SK-N-SH treated with all-trans-retinoic acid at 6 μM for 48 hours (cell line): ENCODE data around the gene VPS11.

Experiments
- ATAC-seq: fragments of 200-7000 bp; cut with Tn5 transposase; 3 replicates; pipeline ENCODE4 v1.9.1; 2020; ENCODE audit warnings: mild to moderate bottlenecking, moderate library complexity
- ARNTL ChIP-seq: fragments of 450-650 bp; formaldehyde crosslinking; IDR thresholded peaks from 2 replicates; pipeline ENCODE4 v1.5.0; 2020; ENCODE audit warnings: low read depth, mild to moderate bottlenecking, moderate library complexity, borderline replicate concordance
- BACH2 ChIP-seq: fragments of 250-450 bp; sonication (Bioruptor Pico); IDR thresholded peaks from 2 replicates; pipeline ENCODE4 v1.9.0; 2021; ENCODE audit warnings: mild to moderate bottlenecking, borderline replicate concordance
- CREB5 ChIP-seq: fragments of 250-450 bp; sonication (Bioruptor Pico); IDR thresholded peaks from 2 replicates; pipeline ENCODE4 v1.5.1; 2020; ENCODE audit warnings: low read depth, mild to moderate bottlenecking, moderate library complexity
- CSDC2 ChIP-seq: fragments of 250-450 bp; sonication (Bioruptor Pico); IDR thresholded peaks from 2 replicates; pipeline ENCODE4 v1.5.0; 2020; ENCODE audit warnings: mild to moderate bottlenecking, moderate library complexity
- CSRNP3 ChIP-seq: fragments of 250-450 bp; sonication (Bioruptor Pico); IDR thresholded peaks from 2 replicates; pipeline ENCODE4 v1.5.1; 2021; ENCODE audit warnings: mild to moderate bottlenecking, moderate library complexity
- ESRRG ChIP-seq: fragments of 250-450 bp; sonication (Bioruptor Pico); IDR thresholded peaks from 2 replicates; pipeline ENCODE4 v1.6.1; 2021; ENCODE audit warnings: mild to moderate bottlenecking
- GLIS3 ChIP-seq: fragments of 250-450 bp; sonication (Bioruptor Pico); IDR thresholded peaks from 2 replicates; pipeline ENCODE4 v1.5.0; 2020; ENCODE audit warnings: mild to moderate bottlenecking, moderate library complexity
- OSR1 ChIP-seq: fragments of 250-450 bp; sonication (Bioruptor Pico); IDR thresholded peaks from 2 replicates; pipeline ENCODE4 v1.8.0; 2022; ENCODE audit warnings: moderate library complexity, mild to moderate bottlenecking, inconsistent platforms
- PPARA ChIP-seq: fragments of 250-450 bp; sonication (Bioruptor Pico); IDR thresholded peaks from 2 replicates; pipeline ENCODE4 v1.5.0; 2020; ENCODE audit warnings: mild to moderate bottlenecking, borderline replicate concordance
- SNAI2 ChIP-seq: fragments of 250-450 bp; sonication (Bioruptor Pico); IDR thresholded peaks from 2 replicates; pipeline ENCODE4 v1.5.0; 2020; ENCODE audit warnings: mild to moderate bottlenecking, moderate library complexity
- TCF4 ChIP-seq: fragments of 250-450 bp; sonication (Bioruptor Pico); IDR thresholded peaks from 2 replicates; pipeline ENCODE4 v1.8.0; 2021; ENCODE audit warnings: mild to moderate bottlenecking, moderate library complexity, borderline replicate concordance
- TOX ChIP-seq: fragments of 250-450 bp; sonication (Bioruptor Pico); IDR thresholded peaks from 2 replicates; pipeline ENCODE4 v1.8.0; 2021; ENCODE audit warnings: mild to moderate bottlenecking, moderate library complexity, borderline replicate concordance
- ZC3H10 ChIP-seq: fragments of 250-450 bp; sonication (Bioruptor Pico); IDR thresholded peaks from 2 replicates; pipeline ENCODE4 v1.5.1; 2021; ENCODE audit warnings: mild to moderate bottlenecking, moderate library complexity
- ZFP3 ChIP-seq: fragments of 250-450 bp; sonication (Bioruptor Pico); IDR thresholded peaks from 2 replicates; pipeline ENCODE4 v1.5.0; 2020; ENCODE audit warnings: mild to moderate bottlenecking, moderate library complexity
- ZFP30 ChIP-seq: fragments of 450-650 bp; formaldehyde crosslinking; IDR thresholded peaks from 2 replicates; pipeline ENCODE4 v1.5.0; 2022; ENCODE audit warnings: mild to moderate bottlenecking, moderate library complexity
- ZNF565 ChIP-seq: fragments of 450-650 bp; formaldehyde crosslinking; conservative IDR thresholded peaks from 2 replicates; pipeline ENCODE4 v1.5.0; 2020; ENCODE audit warnings: low read depth, mild to moderate bottlenecking, moderate library complexity
- ZNF70 ChIP-seq: fragments of 450-650 bp; formaldehyde crosslinking; IDR thresholded peaks from 2 replicates; pipeline ENCODE4 v1.5.0; 2020; ENCODE audit warnings: mild to moderate bottlenecking, moderate library complexity
- ZNF8 ChIP-seq: fragments of 450-650 bp; formaldehyde crosslinking; IDR thresholded peaks from 2 replicates; pipeline ENCODE4 v1.5.0; 2020; ENCODE audit warnings: mild to moderate bottlenecking, moderate library complexity
- TF ChIP-seq, protein P1 (sequence below): fragments of 250-450 bp; sonication (Bioruptor Pico); IDR thresholded peaks from 2 replicates; pipeline ENCODE4 v1.8.0; 2021; ENCODE audit warnings: low read depth, mild to moderate bottlenecking, moderate library complexity, borderline replicate concordance
- TF ChIP-seq, protein P2 (sequence below): fragments of 250-450 bp; sonication (Bioruptor Pico); IDR thresholded peaks from 2 replicates; pipeline ENCODE4 v1.5.0; 2020; ENCODE audit warnings: mild to moderate bottlenecking, moderate library complexity
- TF ChIP-seq, protein P3 (sequence below): fragments of 250-450 bp; sonication (Bioruptor Pico); IDR thresholded peaks from 2 replicates; pipeline ENCODE4 v1.8.0; 2020; ENCODE audit warnings: mild to moderate bottlenecking, moderate library complexity, borderline replicate concordance

Gene VPS11

DNA sequence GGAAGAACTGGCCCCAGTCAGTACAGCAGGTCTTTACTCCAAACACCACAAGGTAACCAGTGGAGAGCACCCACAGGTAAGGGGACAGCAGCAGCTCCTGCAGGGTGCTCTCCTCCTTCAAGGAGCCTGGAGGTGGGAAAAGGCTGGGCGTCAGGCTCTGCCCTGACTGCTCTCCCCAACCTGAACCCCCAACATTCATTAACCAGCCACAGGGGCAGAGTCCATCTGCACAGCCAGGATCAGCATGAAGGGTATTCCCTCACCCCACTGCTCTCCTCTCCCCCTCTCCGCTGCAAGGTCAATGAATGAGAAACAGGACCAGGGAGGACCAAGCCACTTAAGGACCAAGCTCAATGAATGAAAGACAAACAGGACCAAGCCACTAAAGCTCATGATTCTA is 40.6 kb upstream of the VPS11 start:
- no peak for ATAC-seq
- TF ChIP-seq ARNTL, result no peak
- no peak for TF ChIP-seq ESRRG (CRISPR knock-in tag)
- TF ChIP-seq GLIS3 (CRISPR knock-in tag), result no peak
- no peak for TF ChIP-seq ZNF8 (CRISPR knock-in tag)
- TF ChIP-seq TOX (CRISPR knock-in tag), result no peak
- no peak for TF ChIP-seq PPARA (CRISPR knock-in tag)
- TF ChIP-seq SNAI2 (CRISPR knock-in tag), result no peak
- TF ChIP-seq, protein P1, sequence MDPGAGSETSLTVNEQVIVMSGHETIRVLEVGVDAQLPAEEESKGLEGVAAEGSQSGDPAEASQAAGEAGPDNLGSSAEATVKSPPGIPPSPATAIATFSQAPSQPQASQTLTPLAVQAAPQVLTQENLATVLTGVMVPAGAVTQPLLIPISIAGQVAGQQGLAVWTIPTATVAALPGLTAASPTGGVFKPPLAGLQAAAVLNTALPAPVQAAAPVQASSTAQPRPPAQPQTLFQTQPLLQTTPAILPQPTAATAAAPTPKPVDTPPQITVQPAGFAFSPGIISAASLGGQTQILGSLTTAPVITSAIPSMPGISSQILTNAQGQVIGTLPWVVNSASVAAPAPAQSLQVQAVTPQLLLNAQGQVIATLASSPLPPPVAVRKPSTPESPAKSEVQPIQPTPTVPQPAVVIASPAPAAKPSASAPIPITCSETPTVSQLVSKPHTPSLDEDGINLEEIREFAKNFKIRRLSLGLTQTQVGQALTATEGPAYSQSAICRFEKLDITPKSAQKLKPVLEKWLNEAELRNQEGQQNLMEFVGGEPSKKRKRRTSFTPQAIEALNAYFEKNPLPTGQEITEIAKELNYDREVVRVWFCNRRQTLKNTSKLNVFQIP, result no peak
- TF ChIP-seq CSDC2 (CRISPR knock-in tag), result no peak
- TF ChIP-seq CSRNP3 (CRISPR knock-in tag), result no peak
- TF ChIP-seq, protein P2, sequence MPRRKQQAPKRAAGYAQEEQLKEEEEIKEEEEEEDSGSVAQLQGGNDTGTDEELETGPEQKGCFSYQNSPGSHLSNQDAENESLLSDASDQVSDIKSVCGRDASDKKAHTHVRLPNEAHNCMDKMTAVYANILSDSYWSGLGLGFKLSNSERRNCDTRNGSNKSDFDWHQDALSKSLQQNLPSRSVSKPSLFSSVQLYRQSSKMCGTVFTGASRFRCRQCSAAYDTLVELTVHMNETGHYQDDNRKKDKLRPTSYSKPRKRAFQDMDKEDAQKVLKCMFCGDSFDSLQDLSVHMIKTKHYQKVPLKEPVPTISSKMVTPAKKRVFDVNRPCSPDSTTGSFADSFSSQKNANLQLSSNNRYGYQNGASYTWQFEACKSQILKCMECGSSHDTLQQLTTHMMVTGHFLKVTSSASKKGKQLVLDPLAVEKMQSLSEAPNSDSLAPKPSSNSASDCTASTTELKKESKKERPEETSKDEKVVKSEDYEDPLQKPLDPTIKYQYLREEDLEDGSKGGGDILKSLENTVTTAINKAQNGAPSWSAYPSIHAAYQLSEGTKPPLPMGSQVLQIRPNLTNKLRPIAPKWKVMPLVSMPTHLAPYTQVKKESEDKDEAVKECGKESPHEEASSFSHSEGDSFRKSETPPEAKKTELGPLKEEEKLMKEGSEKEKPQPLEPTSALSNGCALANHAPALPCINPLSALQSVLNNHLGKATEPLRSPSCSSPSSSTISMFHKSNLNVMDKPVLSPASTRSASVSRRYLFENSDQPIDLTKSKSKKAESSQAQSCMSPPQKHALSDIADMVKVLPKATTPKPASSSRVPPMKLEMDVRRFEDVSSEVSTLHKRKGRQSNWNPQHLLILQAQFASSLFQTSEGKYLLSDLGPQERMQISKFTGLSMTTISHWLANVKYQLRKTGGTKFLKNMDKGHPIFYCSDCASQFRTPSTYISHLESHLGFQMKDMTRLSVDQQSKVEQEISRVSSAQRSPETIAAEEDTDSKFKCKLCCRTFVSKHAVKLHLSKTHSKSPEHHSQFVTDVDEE, result no peak
- no peak for TF ChIP-seq ZC3H10
- no peak for TF ChIP-seq ZNF565 (CRISPR knock-in tag)

GRCh38 chr11:119027561-119028345 is 39.9 kb upstream of the VPS11 start:
- ATAC-seq, result no peak

DNA sequence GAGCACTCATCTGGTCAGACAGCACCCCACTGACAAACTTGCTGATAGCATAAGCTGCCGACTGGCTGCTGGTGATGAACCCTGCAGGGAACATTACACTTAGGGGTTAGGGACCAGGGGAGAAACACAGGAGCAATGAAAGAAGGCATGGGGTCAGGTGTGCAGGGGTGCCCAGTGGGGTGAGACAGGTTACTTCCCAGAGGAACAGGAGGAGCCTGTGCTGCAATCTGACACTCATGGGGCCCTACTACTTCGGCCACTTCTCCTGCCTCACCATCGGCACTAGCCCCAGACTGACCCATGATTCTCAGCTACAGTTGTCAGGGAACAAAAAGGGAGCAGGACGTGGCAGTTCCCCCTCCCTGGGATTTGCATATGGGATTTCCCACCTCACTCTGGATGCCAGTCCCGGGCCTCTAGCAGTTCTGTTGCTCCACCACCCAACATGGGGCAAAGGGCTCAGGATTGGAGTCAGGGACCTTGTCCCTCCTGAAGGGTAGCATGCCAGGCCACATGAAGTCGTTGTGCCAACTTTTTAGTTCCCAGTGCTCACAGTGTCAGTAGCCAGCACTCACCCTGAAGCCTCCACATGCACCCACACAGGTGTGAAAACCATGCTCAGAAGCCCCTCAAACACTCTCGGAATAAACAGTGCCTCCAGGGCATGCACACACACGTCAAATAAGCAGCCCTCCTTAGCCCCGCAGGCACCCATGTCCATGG is 39.1 kb upstream of the VPS11 start:
- ATAC-seq, result no peak
- TF ChIP-seq CSRNP3 (CRISPR knock-in tag) (no peak), TCF4 (CRISPR knock-in tag) (no peak), TOX (CRISPR knock-in tag) (no peak)

More at GRCh38 chr11:119027561-119028345, 39.9 kb upstream of the VPS11 start:
- TF ChIP-seq GLIS3 (CRISPR knock-in tag), result no peak
- TF ChIP-seq ZC3H10, result no peak
- TF ChIP-seq PPARA (CRISPR knock-in tag), result no peak
- no peak for TF ChIP-seq OSR1 (CRISPR knock-in tag)

DNA sequence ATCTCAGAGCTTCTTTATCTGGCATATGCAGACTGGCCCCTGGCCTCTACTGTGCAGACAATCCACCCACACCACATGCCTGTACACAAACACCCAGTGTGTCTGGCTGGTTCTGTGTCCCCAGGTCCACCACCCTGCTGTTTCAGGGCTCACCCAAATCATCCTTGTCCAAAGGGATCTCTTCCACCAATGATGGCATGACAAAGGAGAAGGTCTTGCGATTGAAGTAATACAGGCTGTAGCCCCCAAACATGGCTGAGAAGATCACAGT is 38.6 kb upstream of the VPS11 start:
- no peak for ATAC-seq
- TF ChIP-seq ZFP3 (no peak), ZFP30 (CRISPR knock-in tag) (no peak), CREB5 (no peak), ESRRG (CRISPR knock-in tag) (no peak), OSR1 (CRISPR knock-in tag) (no peak), ZNF70 (CRISPR knock-in tag) (no peak), ZNF565 (CRISPR knock-in tag) (no peak), CSDC2 (CRISPR knock-in tag) (no peak), ZNF8 (CRISPR knock-in tag) (no peak), TOX (CRISPR knock-in tag) (no peak), SNAI2 (CRISPR knock-in tag) (no peak), BACH2 (CRISPR knock-in tag) (no peak)
- TF ChIP-seq, protein P3, sequence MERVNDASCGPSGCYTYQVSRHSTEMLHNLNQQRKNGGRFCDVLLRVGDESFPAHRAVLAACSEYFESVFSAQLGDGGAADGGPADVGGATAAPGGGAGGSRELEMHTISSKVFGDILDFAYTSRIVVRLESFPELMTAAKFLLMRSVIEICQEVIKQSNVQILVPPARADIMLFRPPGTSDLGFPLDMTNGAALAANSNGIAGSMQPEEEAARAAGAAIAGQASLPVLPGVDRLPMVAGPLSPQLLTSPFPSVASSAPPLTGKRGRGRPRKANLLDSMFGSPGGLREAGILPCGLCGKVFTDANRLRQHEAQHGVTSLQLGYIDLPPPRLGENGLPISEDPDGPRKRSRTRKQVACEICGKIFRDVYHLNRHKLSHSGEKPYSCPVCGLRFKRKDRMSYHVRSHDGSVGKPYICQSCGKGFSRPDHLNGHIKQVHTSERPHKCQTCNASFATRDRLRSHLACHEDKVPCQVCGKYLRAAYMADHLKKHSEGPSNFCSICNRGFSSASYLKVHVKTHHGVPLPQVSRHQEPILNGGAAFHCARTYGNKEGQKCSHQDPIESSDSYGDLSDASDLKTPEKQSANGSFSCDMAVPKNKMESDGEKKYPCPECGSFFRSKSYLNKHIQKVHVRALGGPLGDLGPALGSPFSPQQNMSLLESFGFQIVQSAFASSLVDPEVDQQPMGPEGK, result no peak
- TF ChIP-seq, protein P1, result no peak
